Natural killer cell treated with Interleukin-12 subunit alpha and Interleukin-12 subunit beta and Interleukin-15 and Interleukin-18, amount 100 ng/mL, for 72 hours (primary cell): ENCODE measurements around the gene MAML3. TPM values are rescaled to one million over a fixed set of nuclear protein-coding genes. Genes with fewer than 3 reads are reported as not detected.
A peak's percentile ranks its signal among the peaks of the same experiment; 100 is the strongest.
"Not testable (repeated sequence)": the region's sequence is repeated elsewhere in the genome, so short reads cannot be mapped to it uniquely, and the experiment has no call there.

Experiments
- ATAC-seq, 2 donors: fragments of 150-1000 bp; cut with Tn5 transposase in 1 of 2; sonication (Bioruptor Pico), chemical (Tn5 transposase) in 1 of 2; 2 replicates each; pipeline ENCODE4 v1.10.0; 2021
- DNase-seq: peaks from one replicate; pipeline ENCODE4 v3.0.0; 2022; ENCODE audit warnings: low spot score
- H3K27ac Mint-ChIP-seq, 2 donors: 1 replicate in 1 of 2; 2 replicates in 1 of 2; pipeline ENCODE4 v1.8.0; 2022; ENCODE audit warnings: mixed read lengths in 2 of 2, mild to moderate bottlenecking in 1 of 2, moderate library complexity in 1 of 2
- H3K27me3 Mint-ChIP-seq, 2 donors: 1 replicate in 1 of 2; 2 replicates in 1 of 2; pipeline ENCODE4 v1.8.0; 2022; ENCODE audit warnings: mixed read lengths in 2 of 2
- H3K36me3 Mint-ChIP-seq: one replicate; pipeline ENCODE4 v1.8.0; 2022; ENCODE audit warnings: mixed read lengths
- H3K4me1 Mint-ChIP-seq, 2 donors: 1 replicate in 1 of 2; 2 replicates in 1 of 2; pipeline ENCODE4 v1.8.0; 2022; ENCODE audit warnings: low read depth in 2 of 2, mixed read lengths in 2 of 2, mild to moderate bottlenecking in 1 of 2
- H3K4me3 Mint-ChIP-seq: one replicate; pipeline ENCODE4 v1.8.0; 2022; ENCODE audit warnings: mixed read lengths
- H3K9me3 Mint-ChIP-seq: 2 replicates; pipeline ENCODE4 v1.8.0; 2022; ENCODE audit warnings: mixed read lengths
- total RNA-seq, 2 donors: library from RNA; stranded (reverse); gene quantifications; one replicate each; pipeline ENCODE4 v1.2.3, GENCODE V29; 2022

Gene MAML3
- total RNA-seq, 2 donors from 2014 or later: 0.40 to 1.3 TPM

- Mint-ChIP-seq H3K36me3 (no peaks in the 10 kb centered on the region), H3K9me3 (no peaks in the 10 kb centered on the region), H3K27ac (no peak overlapping the region), H3K27me3 (peaks cover 22 to 32% of the 10 kb centered on the region in 2 donors), H3K4me3 (no peak overlapping the region), H3K4me1 (peaks cover 0 to 9% of the 10 kb centered on the region in 2 donors)
- no peak for DNase-seq
- no peak for ATAC-seq
Observed at GRCh38 chr4:139963708-139964107, 190.3 kb downstream of the MAML3 start.

GRCh38 chr4:139962130-139962684, 191.8 kb downstream of the MAML3 start:
- ATAC-seq: no peak
- Mint-ChIP-seq H3K27ac (no peak overlapping the region), H3K27me3 (peaks cover 25 to 42% of the 10 kb centered on the region in 2 donors)

GRCh38 chr4:139961344-139961946, 192.5 kb downstream of the MAML3 start:
- ATAC-seq (no peak), DNase-seq (no peak)
- no peaks in the 10 kb centered on the region for H3K9me3 Mint-ChIP-seq
- H3K4me3 Mint-ChIP-seq: no peak overlapping the region
- peaks cover 30 to 43% of the 10 kb centered on the region in 2 donors for H3K27me3 Mint-ChIP-seq
- H3K36me3 Mint-ChIP-seq: no peaks in the 10 kb centered on the region
- H3K27ac Mint-ChIP-seq: no peak overlapping the region
- H3K4me1 Mint-ChIP-seq: peaks cover 0 to 2% of the 10 kb centered on the region in 2 donors

More at GRCh38 chr4:139962130-139962684, 191.8 kb downstream of the MAML3 start:
- peaks cover 0 to 8% of the 10 kb centered on the region in 2 donors for H3K4me1 Mint-ChIP-seq
- no peaks in the 10 kb centered on the region for H3K36me3 Mint-ChIP-seq
- DNase-seq: no peak
- no peaks in the 10 kb centered on the region for H3K9me3 Mint-ChIP-seq
- no peak overlapping the region for H3K4me3 Mint-ChIP-seq

- no peak overlapping the region for H3K4me3 Mint-ChIP-seq
- H3K27me3 Mint-ChIP-seq: peaks cover 34 to 46% of the 10 kb centered on the region in 2 donors
- DNase-seq (no peak), ATAC-seq (no peak)
- no peaks in the 10 kb centered on the region for H3K36me3 Mint-ChIP-seq
- H3K4me1 Mint-ChIP-seq: peaks cover 0 to 2% of the 10 kb centered on the region in 2 donors
- H3K27ac Mint-ChIP-seq: peak overlapping the region in 1 of 2 donors; percentile 43
- no peaks in the 10 kb centered on the region for H3K9me3 Mint-ChIP-seq
Observed at GRCh38 chr4:139959396-139959795, 194.6 kb downstream of the MAML3 start.

- Mint-ChIP-seq H3K27me3 (peaks cover 33 to 46% of the 10 kb centered on the region in 2 donors), H3K36me3 (no peaks in the 10 kb centered on the region), H3K9me3 (no peaks in the 10 kb centered on the region), H3K4me1 (no peaks in the 10 kb centered on the region), H3K4me3 (no peak overlapping the region), H3K27ac (no peak overlapping the region)
- no peak for ATAC-seq
- DNase-seq: no peak
Observed at GRCh38 chr4:139958739-139959098, 195.3 kb downstream of the MAML3 start.

GRCh38 chr4:139957986-139958738, 195.8 kb downstream of the MAML3 start:
- Mint-ChIP-seq H3K9me3 (no peaks in the 10 kb centered on the region), H3K4me3 (no peak overlapping the region), H3K27me3 (peaks cover 33 to 46% of the 10 kb centered on the region in 2 donors), H3K27ac (no peak overlapping the region), H3K36me3 (no peaks in the 10 kb centered on the region), H3K4me1 (no peaks in the 10 kb centered on the region)
- no peak for DNase-seq
- no peak for ATAC-seq

- DNase-seq: no peak
- H3K27ac Mint-ChIP-seq: no peak overlapping the region
- no peaks in the 10 kb centered on the region for H3K36me3 Mint-ChIP-seq
- no peak for ATAC-seq
- no peak overlapping the region for H3K4me3 Mint-ChIP-seq
- peaks cover 3 to 5% of the 10 kb centered on the region in 2 donors for H3K4me1 Mint-ChIP-seq
- H3K9me3 Mint-ChIP-seq: no peaks in the 10 kb centered on the region
- peaks cover 36 to 52% of the 10 kb centered on the region in 2 donors for H3K27me3 Mint-ChIP-seq
Observed at GRCh38 chr4:139957065-139957464, 196.9 kb downstream of the MAML3 start.

- H3K27me3 Mint-ChIP-seq: peaks cover 36 to 52% of the 10 kb centered on the region in 2 donors
- no peak for DNase-seq
Observed at GRCh38 chr4:139956507-139957017, 197.4 kb downstream of the MAML3 start.

GRCh38 chr4:139955600-139955999, 198.4 kb downstream of the MAML3 start:
- DNase-seq (no peak), ATAC-seq (no peak)
- H3K4me1 Mint-ChIP-seq: peaks cover 17 to 18% of the 10 kb centered on the region in 2 donors
- H3K36me3 Mint-ChIP-seq: no peaks in the 10 kb centered on the region
- no peaks in the 10 kb centered on the region for H3K9me3 Mint-ChIP-seq
- H3K27ac Mint-ChIP-seq: no peak overlapping the region
- H3K4me3 Mint-ChIP-seq: no peak overlapping the region
- peaks cover 36 to 51% of the 10 kb centered on the region in 2 donors for H3K27me3 Mint-ChIP-seq

More at GRCh38 chr4:139956507-139957017, 197.4 kb downstream of the MAML3 start:
- H3K4me3 Mint-ChIP-seq: no peak overlapping the region
- no peak overlapping the region for H3K27ac Mint-ChIP-seq
- H3K4me1 Mint-ChIP-seq: peaks cover 8% of the 10 kb centered on the region in 2 donors
- H3K36me3 Mint-ChIP-seq: no peaks in the 10 kb centered on the region
- ATAC-seq: no peak
- H3K9me3 Mint-ChIP-seq: no peaks in the 10 kb centered on the region

GRCh38 chr4:139954512-139954911, 199.5 kb downstream of the MAML3 start:
- Mint-ChIP-seq H3K27ac (no peak overlapping the region), H3K36me3 (peaks cover 5% of the 10 kb centered on the region), H3K9me3 (no peaks in the 10 kb centered on the region), H3K4me3 (no peak overlapping the region), H3K27me3 (peaks cover 28 to 40% of the 10 kb centered on the region in 2 donors), H3K4me1 (peaks cover 23 to 27% of the 10 kb centered on the region in 2 donors)
- ATAC-seq (no peak), DNase-seq (no peak)

- peaks cover 11% of the 10 kb centered on the region for H3K36me3 Mint-ChIP-seq
- H3K9me3 Mint-ChIP-seq: no peaks in the 10 kb centered on the region
- peak; percentile 74 for DNase-seq
- H3K4me3 Mint-ChIP-seq: peak overlapping the region; percentile 73
- peak; percentile 81 to 84 for ATAC-seq
- peaks cover 12 to 19% of the 10 kb centered on the region in 2 donors for H3K27me3 Mint-ChIP-seq
- peaks cover 38 to 48% of the 10 kb centered on the region in 2 donors for H3K4me1 Mint-ChIP-seq
- H3K27ac Mint-ChIP-seq: peak overlapping the region; percentile 83 to 85
Observed at GRCh38 chr4:139951021-139951420, 203.0 kb downstream of the MAML3 start.

- peak; percentile 95 to 97 for ATAC-seq
- Mint-ChIP-seq H3K27ac (peak overlapping the region; percentile 83 to 85), H3K4me1 (peaks cover 38 to 48% of the 10 kb centered on the region in 2 donors), H3K4me3 (peak overlapping the region; percentile 73), H3K27me3 (peaks cover 10 to 15% of the 10 kb centered on the region in 2 donors), H3K9me3 (no peaks in the 10 kb centered on the region), H3K36me3 (peaks cover 11% of the 10 kb centered on the region)
- DNase-seq: peak; percentile 92
Observed at GRCh38 chr4:139950568-139950967, 203.4 kb downstream of the MAML3 start.

- not testable (repeated sequence) for DNase-seq, ATAC-seq, H3K27me3 Mint-ChIP-seq, H3K36me3 Mint-ChIP-seq, H3K9me3 Mint-ChIP-seq, H3K4me3 Mint-ChIP-seq, H3K27ac Mint-ChIP-seq
- H3K4me1 Mint-ChIP-seq: peaks cover 15 to 25% of the 10 kb centered on the region in 2 donors
Observed at GRCh38 chr4:139944916-139945315, 209.1 kb downstream of the MAML3 start.

- no peak for ATAC-seq
- H3K4me3 Mint-ChIP-seq: no peak overlapping the region
- peaks cover 6% of the 10 kb centered on the region for H3K36me3 Mint-ChIP-seq
- H3K9me3 Mint-ChIP-seq: no peaks in the 10 kb centered on the region
- H3K4me1 Mint-ChIP-seq: peaks cover 8 to 13% of the 10 kb centered on the region in 2 donors
- peaks cover 3 to 7% of the 10 kb centered on the region in 2 donors for H3K27me3 Mint-ChIP-seq
- peak overlapping the region in 1 of 2 donors; percentile 3 for H3K27ac Mint-ChIP-seq
- DNase-seq: no peak
Observed at GRCh38 chr4:139943277-139943676, 210.7 kb downstream of the MAML3 start.
